GM12864 (cell line): Measurements from ENCODE around the gene HDLBP.

Experiments
- DNase-seq: peaks from one replicate; pipeline ENCODE4 v3.0.0-alpha.2; 2011; ENCODE audit warnings: low read depth
- H3K4me3 ChIP-seq: 2 replicates; pipeline ENCODE4 v1.5.1; 2011; ENCODE audit warnings: mild to moderate bottlenecking, low read depth, low read length, control low read depth
- CTCF ChIP-seq: IDR thresholded peaks from 2 replicates; pipeline ENCODE4 v1.5.1; 2011; ENCODE audit warnings: low read depth, mild to moderate bottlenecking, moderate library complexity, low read length, control low read depth, inconsistent platforms; ENCODE audit errors: missing control alignments

HDLBP gene

GRCh38 chr2:241270531-241270930 is 44.9 kb downstream of the HDLBP start:
- TF ChIP-seq CTCF, result no peak
- DNase-seq, result no peak
- H3K4me3 ChIP-seq, result peak overlapping the region; percentile 92; the same call in 1 of the 2 replicates

- H3K4me3 ChIP-seq, result no peak overlapping the region
- DNase-seq, result no peak
- no peak for TF ChIP-seq CTCF
Measured at GRCh38 chr2:241269707-241270520, 45.6 kb downstream of the HDLBP start.

- DNase-seq, result no peak
- TF ChIP-seq CTCF, result no peak
- H3K4me3 ChIP-seq, result no peak overlapping the region
Measured at GRCh38 chr2:241268716-241269445, 46.6 kb downstream of the HDLBP start.

GRCh38 chr2:241268306-241268705 is 47.2 kb downstream of the HDLBP start:
- no peak for TF ChIP-seq CTCF
- no peak overlapping the region for H3K4me3 ChIP-seq
- no peak for DNase-seq

GRCh38 chr2:241267249-241268067 is 48.0 kb downstream of the HDLBP start:
- H3K4me3 ChIP-seq, result no peak overlapping the region
- peak; percentile 40 for TF ChIP-seq CTCF
- no peak for DNase-seq

- DNase-seq, result no peak
- no peak for TF ChIP-seq CTCF
- H3K4me3 ChIP-seq, result no peak overlapping the region
Measured at GRCh38 chr2:241265506-241265905, 50.0 kb downstream of the HDLBP start.
